Stimulated activated CD4-positive, alpha-beta T cell treated with anti-CD3 and anti-CD28 coated beads, Interleukin-15, amount 100 ng/mL, for 1 hour (primary cell): ENCODE data around the gene SIDT1.

Experiments
- DNase-seq, 2 donors: peaks; one replicate each; pipeline ENCODE4 v3.0.0-alpha.2; 2020; ENCODE audit warnings: low read depth in 1 of 2, low spot score in 1 of 2

Gene SIDT1

GRCh38 chr3:113678773-113679172 lies 146.4 kb downstream of the SIDT1 start:
- DNase-seq = no peak
